Upper lobe of left lung (tissue), 4 donors: ENCODE data around the gene ADAMTS17.

ENCODE experiments used
- CTCF ChIP-seq, 6 experiments: fragments of 450-650 bp in 4 of 6; fragments of 200-600 bp in 2 of 6; sonication (generic) in 2 of 6; IDR thresholded peaks; one replicate each; pipeline ENCODE4 v1.5.1; 2016 to 2019; ENCODE audit warnings: antibody characterized with exemption in 6 of 6
- POLR2A ChIP-seq, 4 donors: fragments of 450-650 bp; IDR thresholded peaks; one replicate each; pipeline ENCODE4 v1.5.1; 2016 to 2017; ENCODE audit warnings: antibody characterized with exemption in 4 of 4, mild to moderate bottlenecking in 2 of 4

- TF ChIP-seq CTCF (IDR thresholded peaks at IDR 0.05) (no peak), POLR2A (IDR thresholded peaks at IDR 0.05) (no peak)
Observed at GRCh38 chr15:100095541-100096247, 246.1 kb downstream of the ADAMTS17 start.
